Measurements from ENCODE around the gene FHIP1A. TPM values are rescaled to one million over a fixed set of nuclear protein-coding genes. Genes with fewer than 3 reads are reported as not detected.

Gene FHIP1A
- total and polyA plus RNA-seq, 2 of the 13 experiments (the other 11 are each of a cell fraction or from before 2014, with no cell fraction given), result 4.1 to 6.2 TPM

DNA sequence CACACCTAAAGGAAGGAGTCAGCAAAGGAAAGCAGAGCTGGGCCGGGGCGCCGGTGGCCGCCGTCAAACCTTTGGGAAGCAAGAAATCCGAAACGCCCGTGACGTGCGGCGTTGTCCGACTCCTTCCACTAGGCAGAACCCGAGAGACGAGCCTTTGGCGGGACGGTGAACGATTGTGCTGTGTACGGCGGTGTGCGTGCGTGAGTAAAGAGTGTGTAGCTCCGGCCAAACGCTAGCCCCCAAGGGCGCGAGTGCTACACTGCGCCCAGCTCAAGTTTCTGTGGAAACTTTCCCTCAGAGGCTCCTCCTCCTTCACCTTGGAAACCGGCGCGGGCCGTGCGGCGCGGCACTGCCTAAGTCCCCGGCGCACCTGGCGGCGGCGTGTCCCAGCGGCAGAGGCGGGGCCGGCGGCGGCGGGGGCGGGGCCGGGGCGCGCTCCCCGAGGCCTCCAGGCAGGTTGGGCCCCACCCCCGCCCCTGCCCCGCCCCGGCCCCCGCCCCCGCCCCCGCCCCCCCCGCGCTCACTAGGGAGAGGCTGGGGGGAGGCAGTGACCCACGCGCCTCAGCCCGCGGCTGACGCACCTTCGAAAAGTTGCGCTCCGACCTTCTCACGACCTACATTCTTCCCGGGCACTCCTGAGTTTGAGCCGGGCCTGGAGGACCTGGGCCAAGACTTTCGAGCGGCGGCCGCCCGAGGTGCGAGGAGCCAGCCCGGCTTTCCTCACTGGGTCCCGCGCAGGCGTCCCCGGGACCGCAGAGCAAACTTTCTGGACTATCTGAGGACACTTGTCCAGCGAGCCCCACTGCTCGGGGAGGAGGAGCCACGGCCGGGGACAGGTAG, at the start of gene FHIP1A (continued):
- TF ChIP-seq TBX3 (IDR thresholded peaks at IDR 0.05; ENCODE audit: borderline replicate concordance), result no peak
- no peak for TF ChIP-seq CHCHD3 (CRISPR knock-in tag; IDR thresholded peaks at IDR 0.05)
- no peak for TF ChIP-seq PAX8 (CRISPR knock-in tag; IDR thresholded peaks at IDR 0.05; ENCODE audit: borderline replicate concordance)
- no peak for TF ChIP-seq KLF9 (CRISPR knock-in tag; IDR thresholded peaks at IDR 0.05; ENCODE audit: low read depth)
- peak; percentile 56 for TF ChIP-seq SALL1 (CRISPR knock-in tag; IDR thresholded peaks at IDR 0.05)
- no peak for TF ChIP-seq HDAC2 (CRISPR knock-in tag; IDR thresholded peaks at IDR 0.05)
- TF ChIP-seq BRCA1 (CRISPR knock-in tag; IDR thresholded peaks at IDR 0.05), result no peak
- TF ChIP-seq, protein P1, sequence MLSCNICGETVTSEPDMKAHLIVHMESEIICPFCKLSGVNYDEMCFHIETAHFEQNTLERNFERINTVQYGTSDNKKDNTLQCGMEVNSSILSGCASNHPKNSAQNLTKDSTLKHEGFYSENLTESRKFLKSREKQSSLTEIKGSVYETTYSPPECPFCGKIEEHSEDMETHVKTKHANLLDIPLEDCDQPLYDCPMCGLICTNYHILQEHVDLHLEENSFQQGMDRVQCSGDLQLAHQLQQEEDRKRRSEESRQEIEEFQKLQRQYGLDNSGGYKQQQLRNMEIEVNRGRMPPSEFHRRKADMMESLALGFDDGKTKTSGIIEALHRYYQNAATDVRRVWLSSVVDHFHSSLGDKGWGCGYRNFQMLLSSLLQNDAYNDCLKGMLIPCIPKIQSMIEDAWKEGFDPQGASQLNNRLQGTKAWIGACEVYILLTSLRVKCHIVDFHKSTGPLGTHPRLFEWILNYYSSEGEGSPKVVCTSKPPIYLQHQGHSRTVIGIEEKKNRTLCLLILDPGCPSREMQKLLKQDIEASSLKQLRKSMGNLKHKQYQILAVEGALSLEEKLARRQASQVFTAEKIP (CRISPR knock-in tag; IDR thresholded peaks at IDR 0.05; ENCODE audit: borderline replicate concordance), result no peak
- TF ChIP-seq TMF1 (CRISPR knock-in tag; IDR thresholded peaks at IDR 0.05; ENCODE audit: low read depth), result no peak
- TF ChIP-seq MBNL3 (CRISPR knock-in tag; conservative IDR thresholded peaks at IDR 0.05), result no peak
- TF ChIP-seq MXI1 (IDR thresholded peaks at IDR 0.05; ENCODE audit: borderline replicate concordance, low read depth, low read length), result peak; percentile 47; the same call in 1 of the 3 replicates
- no peak for TF ChIP-seq CENPT (CRISPR knock-in tag; IDR thresholded peaks at IDR 0.05; ENCODE audit: low read depth)
- TF ChIP-seq ERF (CRISPR knock-in tag; IDR thresholded peaks at IDR 0.05), result 0 out of 2 replicates have a peak, but pooled peaks have one; percentile 16
- no peak for TF ChIP-seq ZNF7 (CRISPR knock-in tag; IDR thresholded peaks at IDR 0.05)
- TF ChIP-seq, protein P2, sequence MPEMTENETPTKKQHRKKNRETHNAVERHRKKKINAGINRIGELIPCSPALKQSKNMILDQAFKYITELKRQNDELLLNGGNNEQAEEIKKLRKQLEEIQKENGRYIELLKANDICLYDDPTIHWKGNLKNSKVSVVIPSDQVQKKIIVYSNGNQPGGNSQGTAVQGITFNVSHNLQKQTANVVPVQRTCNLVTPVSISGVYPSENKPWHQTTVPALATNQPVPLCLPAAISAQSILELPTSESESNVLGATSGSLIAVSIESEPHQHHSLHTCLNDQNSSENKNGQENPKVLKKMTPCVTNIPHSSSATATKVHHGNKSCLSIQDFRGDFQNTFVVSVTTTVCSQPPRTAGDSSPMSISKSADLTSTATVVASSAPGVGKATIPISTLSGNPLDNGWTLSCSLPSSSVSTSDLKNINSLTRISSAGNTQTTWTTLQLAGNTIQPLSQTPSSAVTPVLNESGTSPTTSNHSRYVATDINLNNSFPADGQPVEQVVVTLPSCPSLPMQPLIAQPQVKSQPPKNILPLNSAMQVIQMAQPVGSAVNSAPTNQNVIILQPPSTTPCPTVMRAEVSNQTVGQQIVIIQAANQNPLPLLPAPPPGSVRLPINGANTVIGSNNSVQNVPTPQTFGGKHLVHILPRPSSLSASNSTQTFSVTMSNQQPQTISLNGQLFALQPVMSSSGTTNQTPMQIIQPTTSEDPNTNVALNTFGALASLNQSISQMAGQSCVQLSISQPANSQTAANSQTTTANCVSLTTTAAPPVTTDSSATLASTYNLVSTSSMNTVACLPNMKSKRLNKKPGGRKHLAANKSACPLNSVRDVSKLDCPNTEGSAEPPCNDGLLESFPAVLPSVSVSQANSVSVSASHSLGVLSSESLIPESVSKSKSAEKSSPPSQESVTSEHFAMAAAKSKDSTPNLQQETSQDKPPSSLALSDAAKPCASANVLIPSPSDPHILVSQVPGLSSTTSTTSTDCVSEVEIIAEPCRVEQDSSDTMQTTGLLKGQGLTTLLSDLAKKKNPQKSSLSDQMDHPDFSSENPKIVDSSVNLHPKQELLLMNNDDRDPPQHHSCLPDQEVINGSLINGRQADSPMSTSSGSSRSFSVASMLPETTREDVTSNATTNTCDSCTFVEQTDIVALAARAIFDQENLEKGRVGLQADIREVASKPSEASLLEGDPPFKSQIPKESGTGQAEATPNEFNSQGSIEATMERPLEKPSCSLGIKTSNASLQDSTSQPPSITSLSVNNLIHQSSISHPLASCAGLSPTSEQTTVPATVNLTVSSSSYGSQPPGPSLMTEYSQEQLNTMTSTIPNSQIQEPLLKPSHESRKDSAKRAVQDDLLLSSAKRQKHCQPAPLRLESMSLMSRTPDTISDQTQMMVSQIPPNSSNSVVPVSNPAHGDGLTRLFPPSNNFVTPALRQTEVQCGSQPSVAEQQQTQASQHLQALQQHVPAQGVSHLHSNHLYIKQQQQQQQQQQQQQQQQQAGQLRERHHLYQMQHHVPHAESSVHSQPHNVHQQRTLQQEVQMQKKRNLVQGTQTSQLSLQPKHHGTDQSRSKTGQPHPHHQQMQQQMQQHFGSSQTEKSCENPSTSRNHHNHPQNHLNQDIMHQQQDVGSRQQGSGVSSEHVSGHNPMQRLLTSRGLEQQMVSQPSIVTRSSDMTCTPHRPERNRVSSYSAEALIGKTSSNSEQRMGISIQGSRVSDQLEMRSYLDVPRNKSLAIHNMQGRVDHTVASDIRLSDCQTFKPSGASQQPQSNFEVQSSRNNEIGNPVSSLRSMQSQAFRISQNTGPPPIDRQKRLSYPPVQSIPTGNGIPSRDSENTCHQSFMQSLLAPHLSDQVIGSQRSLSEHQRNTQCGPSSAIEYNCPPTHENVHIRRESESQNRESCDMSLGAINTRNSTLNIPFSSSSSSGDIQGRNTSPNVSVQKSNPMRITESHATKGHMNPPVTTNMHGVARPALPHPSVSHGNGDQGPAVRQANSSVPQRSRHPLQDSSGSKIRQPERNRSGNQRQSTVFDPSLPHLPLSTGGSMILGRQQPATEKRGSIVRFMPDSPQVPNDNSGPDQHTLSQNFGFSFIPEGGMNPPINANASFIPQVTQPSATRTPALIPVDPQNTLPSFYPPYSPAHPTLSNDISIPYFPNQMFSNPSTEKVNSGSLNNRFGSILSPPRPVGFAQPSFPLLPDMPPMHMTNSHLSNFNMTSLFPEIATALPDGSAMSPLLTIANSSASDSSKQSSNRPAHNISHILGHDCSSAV (CRISPR knock-in tag; IDR thresholded peaks at IDR 0.05; ENCODE audit: borderline replicate concordance), result no peak
- TF ChIP-seq, protein P3, sequence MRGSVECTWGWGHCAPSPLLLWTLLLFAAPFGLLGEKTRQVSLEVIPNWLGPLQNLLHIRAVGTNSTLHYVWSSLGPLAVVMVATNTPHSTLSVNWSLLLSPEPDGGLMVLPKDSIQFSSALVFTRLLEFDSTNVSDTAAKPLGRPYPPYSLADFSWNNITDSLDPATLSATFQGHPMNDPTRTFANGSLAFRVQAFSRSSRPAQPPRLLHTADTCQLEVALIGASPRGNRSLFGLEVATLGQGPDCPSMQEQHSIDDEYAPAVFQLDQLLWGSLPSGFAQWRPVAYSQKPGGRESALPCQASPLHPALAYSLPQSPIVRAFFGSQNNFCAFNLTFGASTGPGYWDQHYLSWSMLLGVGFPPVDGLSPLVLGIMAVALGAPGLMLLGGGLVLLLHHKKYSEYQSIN (CRISPR knock-in tag; IDR thresholded peaks at IDR 0.05; ENCODE audit: borderline replicate concordance), result no peak
- no peak for TF ChIP-seq NFIC (IDR thresholded peaks at IDR 0.05; ENCODE audit: low read length)
- TF ChIP-seq ZNF572 (CRISPR knock-in tag; IDR thresholded peaks at IDR 0.05), result 0 out of 2 replicates have a peak, but pooled peaks have one; percentile 7
- TF ChIP-seq IKZF4 (CRISPR knock-in tag; IDR thresholded peaks at IDR 0.05; ENCODE audit: borderline replicate concordance, low read depth, not compliant biosample characterization), result no peak

Data from HepG2 (cell line).